GM19397 (cell line): ENCODE data around the gene CDH23.

Source experiments
- ATAC-seq: cut with Tn5 transposase; IDR thresholded peaks from one replicate; pipeline ENCODE4 v1.9.1; 2021; ENCODE audit warnings: mild to moderate bottlenecking, moderate library complexity; ENCODE audit not compliant: unreplicated experiment

Gene CDH23

DNA sequence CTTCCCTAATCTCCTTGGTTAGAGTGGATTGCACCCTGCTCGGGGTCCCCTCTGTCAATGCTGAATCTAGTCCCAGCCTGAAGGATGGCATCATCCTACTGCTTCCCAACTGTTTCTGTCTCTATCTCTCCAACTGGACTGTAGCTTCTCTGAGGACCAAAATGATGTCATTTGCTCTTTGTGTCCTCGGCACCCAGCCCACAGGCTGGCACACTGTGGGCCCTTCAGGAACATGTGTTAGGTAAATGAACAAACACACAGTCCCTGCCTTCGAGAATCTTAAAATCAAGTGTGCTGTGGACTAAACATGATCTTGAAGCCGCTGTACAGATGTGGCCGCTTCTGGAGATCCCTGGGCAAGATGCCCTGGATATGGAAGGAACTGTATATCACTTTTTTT, 5.0 kb upstream of the CDH23 start:
- no peak for ATAC-seq

DNA sequence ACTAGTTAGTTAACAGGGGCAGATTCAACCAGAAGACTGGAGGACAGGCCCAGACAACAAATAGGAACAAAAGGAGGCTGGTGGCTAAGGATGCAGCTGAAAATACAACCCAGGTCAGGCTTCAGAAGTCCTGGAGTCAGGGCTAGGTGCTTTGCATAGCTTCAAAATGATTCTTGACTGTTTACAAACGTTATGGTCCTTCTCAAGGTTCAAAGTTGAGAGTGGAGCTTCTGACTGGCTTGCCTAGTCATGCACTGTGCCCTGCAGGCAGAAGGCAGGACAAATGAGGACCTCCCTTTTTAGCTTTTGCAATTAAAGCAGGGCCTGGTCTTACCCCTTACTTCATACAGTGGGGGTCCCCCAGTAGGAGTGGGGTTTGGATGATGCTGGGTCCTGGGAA, 4.4 kb upstream of the CDH23 start:
- no peak for ATAC-seq

DNA sequence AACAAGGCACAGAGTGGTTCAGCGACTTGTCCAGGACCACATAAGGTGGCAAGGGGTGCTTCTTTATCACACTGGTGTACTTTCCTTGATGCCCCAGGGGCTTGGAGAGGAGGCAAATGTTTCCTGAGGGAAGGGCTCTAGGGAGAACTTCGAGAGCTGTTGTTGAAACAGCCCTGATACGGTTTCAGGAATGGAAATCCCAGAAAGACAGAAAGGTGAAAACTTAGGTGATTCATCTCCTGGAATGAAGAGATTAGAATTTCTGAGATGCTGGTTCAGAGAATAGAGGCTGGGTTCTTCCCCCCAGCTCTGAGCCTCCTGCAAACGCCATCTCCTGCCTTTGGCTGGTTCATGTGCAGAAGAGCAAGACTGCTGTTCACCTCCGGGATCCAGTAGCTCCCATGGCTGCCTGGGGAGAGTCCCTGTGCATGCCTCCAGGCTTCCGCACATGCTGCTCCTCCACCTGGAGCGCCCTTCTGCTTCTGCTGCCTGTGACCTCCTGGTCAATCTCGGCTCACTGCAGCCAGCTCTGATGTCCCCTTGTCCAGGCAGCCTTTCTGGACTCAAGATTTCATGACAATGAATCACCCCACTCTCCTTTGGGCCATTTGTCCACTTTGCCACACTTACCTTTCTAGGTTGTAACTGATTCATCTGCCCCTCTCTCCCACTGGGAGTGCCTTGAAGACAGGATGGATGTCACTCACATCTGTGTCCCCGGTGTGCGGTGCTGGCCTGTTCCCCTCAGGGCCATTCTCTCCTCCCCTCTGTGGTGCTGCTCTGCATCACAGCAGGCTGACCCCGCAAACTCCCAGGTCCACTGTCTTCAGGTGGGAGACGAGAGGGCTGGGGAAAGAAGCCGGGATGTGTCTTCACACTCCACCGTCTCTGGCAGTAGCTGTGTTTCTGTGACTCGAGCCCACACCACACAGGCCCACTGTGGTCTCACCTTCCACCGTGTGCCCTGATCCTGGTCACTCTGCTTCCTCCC, 3.6 kb upstream of the CDH23 start:
- ATAC-seq = no peak

DNA sequence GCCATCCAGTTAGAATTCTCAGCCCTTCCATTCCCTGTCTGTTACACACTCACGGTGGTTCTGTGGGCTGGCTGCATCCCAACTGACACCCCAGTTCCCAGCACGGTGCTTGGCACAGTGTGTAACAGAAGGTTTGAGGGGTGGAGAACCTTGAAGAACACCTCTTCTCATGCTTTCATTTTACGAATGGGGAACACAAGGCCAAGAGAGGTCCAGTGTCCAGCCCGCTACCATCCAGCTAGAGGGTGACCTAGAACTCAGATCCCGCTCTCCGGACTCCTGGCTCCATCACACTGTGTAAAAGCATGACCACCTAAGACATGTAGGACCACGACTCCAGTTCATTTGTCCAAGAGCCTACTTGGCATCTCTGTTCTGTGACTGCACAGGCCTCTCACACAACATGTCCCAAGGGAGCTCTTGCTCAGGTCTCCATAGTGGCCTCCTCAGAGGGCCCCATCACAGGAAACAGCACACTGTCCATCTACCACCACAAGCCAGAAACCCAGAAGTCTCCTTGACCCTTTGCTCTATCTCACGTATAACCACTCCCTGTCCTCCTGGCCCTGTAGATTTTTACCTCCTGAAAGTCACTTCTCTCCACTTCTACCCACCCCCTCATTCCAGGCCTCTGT, 2.8 kb upstream of the CDH23 start:
- no peak for ATAC-seq

DNA sequence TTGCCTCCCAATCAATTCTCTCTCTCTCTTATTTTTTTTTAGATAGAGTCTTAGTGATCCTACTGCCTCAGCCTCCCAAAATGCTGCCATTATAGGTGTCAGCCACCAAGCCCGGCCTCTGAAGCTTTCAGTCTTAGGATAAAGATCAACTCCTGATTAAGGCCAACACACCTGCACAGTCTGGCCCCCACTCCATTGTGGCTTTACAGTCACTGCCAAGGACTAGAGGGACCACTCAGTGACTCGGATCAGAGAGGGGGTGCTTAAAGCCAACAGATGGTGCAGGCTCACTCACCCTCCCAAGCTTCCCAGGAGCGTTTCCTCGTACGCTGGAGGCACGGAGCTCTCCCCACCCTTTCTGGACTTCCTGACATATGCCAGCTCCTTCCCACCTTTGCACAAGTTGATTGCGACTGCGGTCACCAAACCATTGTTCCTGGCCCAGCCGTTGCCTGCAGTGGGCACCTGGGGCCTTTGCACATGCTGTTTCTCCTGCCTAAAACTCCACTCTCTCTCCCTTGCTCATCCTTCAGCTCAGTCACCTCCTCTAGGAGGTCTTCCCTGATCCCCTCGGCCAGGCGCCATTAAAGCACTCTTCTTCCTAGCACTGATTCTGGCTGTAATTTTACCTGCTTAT, 1.7 kb upstream of the CDH23 start:
- no peak for ATAC-seq

GRCh38 chr10:71395621-71396020, 1.1 kb upstream of the CDH23 start:
- ATAC-seq = no peak

- ATAC-seq = no peak
Measured at GRCh38 chr10:71396084-71396710, 523 bp upstream of the CDH23 start.

- ATAC-seq = no peak
Measured at GRCh38 chr10:71397296-71398212, 834 bp downstream of the CDH23 start.

- no peak for ATAC-seq
Measured at GRCh38 chr10:71398976-71399375, 2.3 kb downstream of the CDH23 start.

- no peak for ATAC-seq
Measured at GRCh38 chr10:71399946-71400345, 3.2 kb downstream of the CDH23 start.

GRCh38 chr10:71401056-71401455, 4.3 kb downstream of the CDH23 start:
- ATAC-seq = no peak

GRCh38 chr10:71402005-71402404, 5.3 kb downstream of the CDH23 start:
- ATAC-seq = no peak

- no peak for ATAC-seq
Measured at GRCh38 chr10:71404503-71405295, 8.0 kb downstream of the CDH23 start.

DNA sequence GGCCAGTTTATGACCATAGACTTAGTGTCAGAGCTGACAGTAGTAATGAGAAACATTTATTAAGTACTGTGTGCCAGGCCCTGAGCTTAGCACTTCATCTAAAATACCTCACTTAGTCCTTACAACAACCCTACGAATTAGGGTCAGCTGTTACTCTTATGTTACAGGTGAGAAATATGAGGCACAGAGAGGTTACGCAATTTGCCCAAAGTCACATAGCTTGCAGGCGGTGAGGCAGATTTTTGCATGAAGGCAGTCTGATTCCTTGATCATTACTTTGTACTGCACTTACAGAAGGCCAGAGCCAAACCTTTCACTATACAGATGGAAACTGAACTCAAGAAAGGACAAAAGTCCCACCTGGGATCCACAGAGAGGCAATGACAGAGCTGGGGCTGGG, 10.2 kb downstream of the CDH23 start:
- ATAC-seq = no peak

GRCh38 chr10:71408436-71409225, 11.9 kb downstream of the CDH23 start:
- no peak for ATAC-seq

GRCh38 chr10:71409516-71410104, 12.9 kb downstream of the CDH23 start:
- no peak for ATAC-seq

GRCh38 chr10:71413581-71413980, 16.9 kb downstream of the CDH23 start:
- ATAC-seq = no peak

DNA sequence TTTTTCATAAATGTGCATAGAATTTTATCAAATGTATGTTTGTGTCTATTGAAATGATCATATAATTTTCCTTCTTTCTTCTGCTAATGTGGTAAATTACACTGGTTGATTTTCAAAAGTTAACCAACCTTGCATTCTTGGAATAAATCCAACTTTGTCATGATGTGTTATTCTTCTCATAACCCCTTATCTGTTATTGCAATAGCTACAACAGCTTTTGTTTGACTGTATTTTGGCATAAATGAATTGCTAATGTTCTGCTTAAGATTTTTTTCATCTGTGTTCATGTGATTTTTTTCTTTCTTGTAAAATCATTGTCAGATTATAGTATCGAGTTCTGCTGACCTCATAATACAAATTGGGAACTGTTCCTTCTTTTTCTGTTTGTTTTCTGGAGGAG, 17.6 kb downstream of the CDH23 start:
- no peak for ATAC-seq
